Activated T-cell treated with anti-CD3 and anti-CD28 coated beads for 48 hours (primary cell): ENCODE data around the gene ADCY7.

Experiments
- DNase-seq: peaks from one replicate; pipeline ENCODE4 v3.0.0-alpha.2; 2020; ENCODE audit warnings: low read depth

ADCY7 gene

GRCh38 chr16:50313596-50314478 is 47.5 kb downstream of the ADCY7 start:
- peak; percentile 29 for DNase-seq

- no peak for DNase-seq
Measured at GRCh38 chr16:50314665-50315064, 48.3 kb downstream of the ADCY7 start.

- no peak for DNase-seq
Measured at GRCh38 chr16:50315346-50315997, 49.1 kb downstream of the ADCY7 start.

GRCh38 chr16:50316102-50316847 is 49.9 kb downstream of the ADCY7 start:
- no peak for DNase-seq

- no peak for DNase-seq
Measured at GRCh38 chr16:50316848-50317630, 50.7 kb downstream of the ADCY7 start.

GRCh38 chr16:50318796-50319578 is 52.6 kb downstream of the ADCY7 start:
- DNase-seq, result no peak

- DNase-seq, result no peak
Measured at GRCh38 chr16:50320310-50320709, 54.0 kb downstream of the ADCY7 start.

GRCh38 chr16:50322333-50322732 is 56.0 kb downstream of the ADCY7 start:
- no peak for DNase-seq

GRCh38 chr16:50323335-50324011 is 57.1 kb downstream of the ADCY7 start:
- DNase-seq, result no peak

GRCh38 chr16:50324345-50324744 is 58.0 kb downstream of the ADCY7 start:
- DNase-seq, result no peak

GRCh38 chr16:50326264-50326663 is 59.9 kb downstream of the ADCY7 start:
- no peak for DNase-seq

GRCh38 chr16:50326835-50327465 is 60.6 kb downstream of the ADCY7 start:
- peak; percentile 30 for DNase-seq

GRCh38 chr16:50329446-50330189 is 63.3 kb downstream of the ADCY7 start:
- no peak for DNase-seq

- DNase-seq, result no peak
Measured at GRCh38 chr16:50331570-50331969, 65.2 kb downstream of the ADCY7 start.

- no peak for DNase-seq
Measured at GRCh38 chr16:50332599-50332998, 66.2 kb downstream of the ADCY7 start.

- no peak for DNase-seq
Measured at GRCh38 chr16:50334106-50334975, 68.0 kb downstream of the ADCY7 start.

- DNase-seq, result no peak
Measured at GRCh38 chr16:50335196-50335958, 69.0 kb downstream of the ADCY7 start.

GRCh38 chr16:50336884-50337283 is 70.5 kb downstream of the ADCY7 start:
- no peak for DNase-seq
